Gastrocnemius medialis (tissue), 4 donors: Measurements from ENCODE around the gene MTG2. TPM values are rescaled to one million over a fixed set of nuclear protein-coding genes. Genes with fewer than 3 reads are reported as not detected.

Experiments
- ATAC-seq, 2 donors: fragments of 150-250 bp; one replicate each; pipeline ENCODE4 v1.9.1; 2016
- DNase-seq, 2 donors: peaks; one replicate each; pipeline ENCODE4 v3.0.0-alpha.2; 2019
- H3K27ac ChIP-seq, 4 donors: fragments of 200-600 bp; sonication (generic); 1 replicate in 1 of 4; 2 replicates in 3 of 4; pipeline ENCODE4 v1.5.1; 2016 to 2018; ENCODE audit warnings: mild to moderate bottlenecking in 2 of 4, moderate library complexity in 1 of 4
- H3K27me3 ChIP-seq, 3 donors: fragments of 200-600 bp; sonication (generic) in 2 of 3; 1 replicate in 1 of 3; 2 replicates in 2 of 3; pipeline versions ENCODE4 v1.5.1 to v1.6.0; 2016 to 2019; ENCODE audit warnings: mild to moderate bottlenecking in 1 of 3, moderate library complexity in 1 of 3
- H3K36me3 ChIP-seq, 2 donors: fragments of 200-600 bp; sonication (generic) in 1 of 2; one replicate each; pipeline ENCODE4 v1.5.1; 2017 to 2018
- H3K4me1 ChIP-seq, 2 donors: fragments of 200-600 bp; sonication (generic) in 1 of 2; one replicate each; pipeline ENCODE4 v1.5.1; 2016 to 2017; ENCODE audit warnings: mild to moderate bottlenecking in 2 of 2
- H3K4me3 ChIP-seq, 4 donors: fragments of 200-600 bp; sonication (generic) in 3 of 4; 1 replicate in 1 of 4; 2 replicates in 3 of 4; pipeline ENCODE4 v1.5.1; 2016 to 2019; ENCODE audit warnings: mild to moderate bottlenecking in 2 of 4
- H3K9me3 ChIP-seq, 3 donors: fragments of 200-600 bp; sonication (generic) in 2 of 3; 1 replicate in 1 of 3; 2 replicates in 2 of 3; pipeline ENCODE4 v1.5.1; 2016 to 2019
- CTCF ChIP-seq, 5 experiments: fragments of 450-650 bp in 3 of 5; fragments of 200-600 bp in 2 of 5; sonication (generic) in 2 of 5; IDR thresholded peaks in 4 of 5; conservative IDR thresholded peaks in 1 of 5; 1 replicate in 4 of 5; 2 replicates in 1 of 5; pipeline ENCODE4 v1.5.1; 2016 to 2019; ENCODE audit warnings: antibody characterized with exemption in 5 of 5, mild to moderate bottlenecking in 3 of 5, moderate library complexity in 3 of 5
- POLR2A ChIP-seq, 2 donors: fragments of 450-650 bp; IDR thresholded peaks; one replicate each; pipeline ENCODE4 v1.6.1; 2017; ENCODE audit warnings: antibody characterized with exemption in 2 of 2, mild to moderate bottlenecking in 2 of 2, moderate library complexity in 2 of 2
- in situ Hi-C, 4 donors: fragments of 200-750 bp; cut with MboI; loops; one replicate each; pipeline versions ENCODE4 v1.15.0 to v1.8.0; 2017; ENCODE audit warnings: low sequenced_read_pairs in 4 of 4
- intact Hi-C: fragments of 100-400 bp; cut with DNase I; formaldehyde crosslinking; loops from one replicate; pipeline ENCODE4 v1.15.1; 2023; ENCODE audit warnings: low total_unique reads
- total RNA-seq, 4 donors: library from RNA; depleted of rRNA; stranded (reverse); fragments of >200 nt; gene quantifications; one replicate each; pipeline versions ENCODE4 v1.1.0 to v1.2.3, GENCODE V29; 2016

Gene MTG2
- total RNA-seq, 4 donors from 2014 or later: 21.0 to 50.8 (median 29.3) TPM

- TF ChIP-seq CTCF (IDR thresholded peaks at IDR 0.05 in 4 of 5, conservative IDR thresholded peaks at IDR 0.05 in 1 of 5) (no peak), POLR2A (IDR thresholded peaks at IDR 0.05) (no peak)
- Histone ChIP-seq H3K27me3 (no peaks in the 10 kb centered on the region), H3K4me1 (peaks cover 25 to 31% of the 10 kb centered on the region in 2 donors), H3K36me3 (no peaks in the 10 kb centered on the region), H3K9me3 (no peaks in the 10 kb centered on the region), H3K4me3 (no peak overlapping the region), H3K27ac (no peak overlapping the region)
- intact Hi-C loops: no loop called here
- ATAC-seq (no peak), DNase-seq (no peak)
- in situ Hi-C loops: no loop called here
These were observed 50.2 kb downstream of the MTG2 start for GRCh38 chr20:62232770-62233645.

- H3K4me1 ChIP-seq: peaks cover 25 to 31% of the 10 kb centered on the region in 2 donors
- H3K27me3 ChIP-seq: no peaks in the 10 kb centered on the region
- intact Hi-C loops: no loop called here
- no peaks in the 10 kb centered on the region for H3K9me3 ChIP-seq
- no peak overlapping the region for H3K4me3 ChIP-seq
- H3K27ac ChIP-seq: no peak overlapping the region
- no peaks in the 10 kb centered on the region for H3K36me3 ChIP-seq
- DNase-seq (no peak), ATAC-seq (no peak)
- TF ChIP-seq POLR2A (IDR thresholded peaks at IDR 0.05) (no peak), CTCF (IDR thresholded peaks at IDR 0.05 in 4 of 5, conservative IDR thresholded peaks at IDR 0.05 in 1 of 5) (no peak)
- in situ Hi-C loops: no loop called here
These were observed 50.9 kb downstream of the MTG2 start for GRCh38 chr20:62233684-62234083.

- peak overlapping the region; percentile 48 to 77 (median 63) for H3K27ac ChIP-seq
- intact Hi-C loops: no loop called here
- DNase-seq (no peak), ATAC-seq (no peak)
- no peak overlapping the region for H3K4me3 ChIP-seq
- no peaks in the 10 kb centered on the region for H3K36me3 ChIP-seq
- in situ Hi-C loops: no loop called here
- H3K4me1 ChIP-seq: peaks cover 28 to 36% of the 10 kb centered on the region in 2 donors
- no peaks in the 10 kb centered on the region for H3K27me3 ChIP-seq
- no peaks in the 10 kb centered on the region for H3K9me3 ChIP-seq
- TF ChIP-seq POLR2A (IDR thresholded peaks at IDR 0.05) (no peak), CTCF (IDR thresholded peaks at IDR 0.05 in 4 of 5, conservative IDR thresholded peaks at IDR 0.05 in 1 of 5) (no peak)
These were observed 51.5 kb downstream of the MTG2 start for GRCh38 chr20:62234339-62234738.

- no peaks in the 10 kb centered on the region for H3K9me3 ChIP-seq
- intact Hi-C loops: loop anchor here (5.0 kb wide), 1 partner anchor 93 kb away; the partner anchor contains the start of genes PSMA7 and SS18L1
- no peak overlapping the region for H3K4me3 ChIP-seq
- TF ChIP-seq CTCF (IDR thresholded peaks at IDR 0.05 in 4 of 5, conservative IDR thresholded peaks at IDR 0.05 in 1 of 5) (no peak), POLR2A (IDR thresholded peaks at IDR 0.05) (no peak)
- in situ Hi-C loops: no loop called here
- no peaks in the 10 kb centered on the region for H3K36me3 ChIP-seq
- peaks cover 36 to 43% of the 10 kb centered on the region in 2 donors for H3K4me1 ChIP-seq
- DNase-seq (peak; percentile 38 to 54), ATAC-seq (peak in 1 of 2 donors; percentile 17)
- H3K27ac ChIP-seq: peak overlapping the region; percentile 48 to 77 (median 63)
- no peaks in the 10 kb centered on the region for H3K27me3 ChIP-seq
These were observed 52.4 kb downstream of the MTG2 start for GRCh38 chr20:62235001-62235776.
